Glutamatergic neuron (in vitro differentiated cells): ENCODE measurements around the gene ENTR1. TPM values are rescaled to one million over a fixed set of nuclear protein-coding genes. Genes with fewer than 3 reads are reported as not detected.

ENCODE experiments used
- DNase-seq: peaks from one replicate; pipeline ENCODE4 v3.0.0; 2022
- H3K27ac Mint-ChIP-seq: one replicate; pipeline ENCODE4 v1.8.0; 2020; ENCODE audit warnings: mild to moderate bottlenecking, mixed read lengths, inconsistent platforms; ENCODE audit not compliant: unreplicated experiment
- H3K27me3 Mint-ChIP-seq: one replicate; pipeline ENCODE4 v1.8.0; 2020; ENCODE audit warnings: mild to moderate bottlenecking, moderate library complexity, mixed read lengths, inconsistent platforms; ENCODE audit not compliant: unreplicated experiment
- H3K36me3 Mint-ChIP-seq: one replicate; pipeline ENCODE4 v1.8.0; 2020; ENCODE audit warnings: mild to moderate bottlenecking, mixed read lengths, inconsistent platforms; ENCODE audit not compliant: unreplicated experiment
- H3K4me1 Mint-ChIP-seq: one replicate; pipeline ENCODE4 v1.8.0; 2020; ENCODE audit warnings: mild to moderate bottlenecking, low read depth, mixed read lengths, inconsistent platforms; ENCODE audit not compliant: unreplicated experiment
- H3K4me3 Mint-ChIP-seq: one replicate; pipeline ENCODE4 v1.8.0; 2020; ENCODE audit warnings: mild to moderate bottlenecking, mixed read lengths, inconsistent platforms; ENCODE audit not compliant: unreplicated experiment
- H3K9me3 Mint-ChIP-seq: one replicate; pipeline ENCODE4 v1.8.0; 2020; ENCODE audit warnings: mild to moderate bottlenecking, moderate library complexity, mixed read lengths, inconsistent platforms; ENCODE audit not compliant: unreplicated experiment
- CTCF ChIP-seq: fragments of 200-600 bp; sonication (generic); IDR thresholded peaks from one replicate; pipeline ENCODE4 v1.5.0; 2021; ENCODE audit not compliant: partially characterized antibody, unreplicated experiment
- total RNA-seq: library from RNA; stranded (reverse); fragmentation: NEBNext Ultra II Directional; extraction: Animal tissue kit (Norgen Biotek cat#: 25700); gene quantifications from one replicate; pipeline ENCODE4 v1.2.1, GENCODE V29; 2021; ENCODE audit not compliant: unreplicated experiment

The ENTR1 gene
- total RNA-seq, 1 donor from 2014 or later = 61.2 TPM

DNA sequence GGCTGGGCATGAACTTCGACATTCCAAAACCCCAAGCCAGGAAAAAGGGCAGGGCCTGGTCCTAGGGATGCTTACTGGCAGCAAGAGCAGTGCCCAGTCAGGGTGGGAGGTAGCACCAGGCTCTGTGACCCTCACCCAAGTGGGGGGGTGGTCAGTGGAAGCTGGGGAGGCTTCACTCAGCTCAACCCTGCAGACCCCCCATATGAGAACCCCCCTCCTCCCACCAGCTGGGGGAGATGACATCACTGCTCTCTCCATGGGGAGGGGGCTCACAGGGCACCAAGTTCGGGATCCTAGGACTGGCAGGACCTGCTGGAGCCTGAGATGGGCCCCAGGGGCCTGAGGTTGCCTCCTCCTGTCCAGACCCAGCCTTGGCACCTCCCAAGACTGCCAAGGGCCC is 51.5 kb downstream of the ENTR1 start:
- H3K9me3 Mint-ChIP-seq = peaks cover 11% of the 10 kb centered on the region
- H3K27me3 Mint-ChIP-seq = peaks cover 9% of the 10 kb centered on the region
- no peak for DNase-seq
- H3K4me1 Mint-ChIP-seq = peaks cover 3% of the 10 kb centered on the region
- H3K27ac Mint-ChIP-seq = no peak overlapping the region
- H3K36me3 Mint-ChIP-seq = no peaks in the 10 kb centered on the region
- no peak overlapping the region for H3K4me3 Mint-ChIP-seq
- no peak for TF ChIP-seq CTCF

DNA sequence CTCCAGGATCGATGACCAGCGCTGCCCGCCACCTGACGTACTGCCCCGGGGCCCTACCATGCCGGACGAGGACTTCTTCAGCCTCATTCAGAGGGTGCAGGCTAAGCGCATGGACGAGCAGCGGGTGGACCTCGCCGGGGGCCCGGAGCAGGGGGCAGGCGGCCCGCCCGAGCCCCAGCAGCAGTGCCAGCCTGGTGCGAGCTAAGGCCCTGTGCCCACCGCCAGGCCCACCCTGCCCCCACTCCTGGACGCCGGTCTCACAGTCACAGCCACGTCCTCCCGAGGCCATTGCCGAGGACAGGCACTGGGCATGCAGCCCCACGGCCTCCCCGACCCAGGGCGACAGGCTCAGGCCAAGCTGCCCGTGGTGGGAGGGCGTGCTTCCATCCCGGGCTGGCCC is 52.4 kb downstream of the ENTR1 start:
- Mint-ChIP-seq H3K9me3 (peaks cover 13% of the 10 kb centered on the region), H3K27me3 (peaks cover 8% of the 10 kb centered on the region), H3K4me1 (peaks cover 3% of the 10 kb centered on the region), H3K27ac (no peak overlapping the region), H3K36me3 (no peaks in the 10 kb centered on the region), H3K4me3 (no peak overlapping the region)
- no peak for DNase-seq
- TF ChIP-seq CTCF = no peak

DNA sequence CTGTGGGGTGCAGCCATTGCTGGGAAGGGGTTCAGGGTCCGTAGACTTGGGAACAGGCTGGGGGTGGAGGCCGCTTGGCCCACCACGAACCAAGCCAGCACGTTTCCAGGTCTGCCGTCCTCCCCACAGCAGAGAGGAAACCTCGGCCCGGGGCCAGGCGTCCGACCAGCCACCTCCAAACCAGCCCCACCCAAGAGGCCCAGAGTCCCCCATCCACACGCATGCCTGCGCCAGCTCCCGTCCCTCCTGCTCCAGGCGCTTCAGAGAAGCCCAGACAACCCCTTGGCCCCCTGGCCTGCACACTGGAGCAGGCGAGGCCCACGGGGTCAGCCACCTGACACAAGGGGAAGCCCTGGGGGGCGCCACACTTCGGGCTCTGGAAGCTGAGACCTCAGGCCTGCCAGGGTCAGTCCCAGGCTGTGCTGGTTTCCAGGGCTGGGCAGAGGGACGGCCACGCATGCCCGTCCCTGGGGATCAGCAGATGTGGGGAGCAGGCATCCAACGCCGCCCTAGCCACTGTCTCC is 53.1 kb downstream of the ENTR1 start:
- Mint-ChIP-seq H3K27me3 (peaks cover 5% of the 10 kb centered on the region), H3K36me3 (no peaks in the 10 kb centered on the region), H3K27ac (no peak overlapping the region), H3K9me3 (peaks cover 12% of the 10 kb centered on the region), H3K4me3 (no peak overlapping the region), H3K4me1 (peaks cover 2% of the 10 kb centered on the region)
- no peak for TF ChIP-seq CTCF
- DNase-seq = no peak

DNA sequence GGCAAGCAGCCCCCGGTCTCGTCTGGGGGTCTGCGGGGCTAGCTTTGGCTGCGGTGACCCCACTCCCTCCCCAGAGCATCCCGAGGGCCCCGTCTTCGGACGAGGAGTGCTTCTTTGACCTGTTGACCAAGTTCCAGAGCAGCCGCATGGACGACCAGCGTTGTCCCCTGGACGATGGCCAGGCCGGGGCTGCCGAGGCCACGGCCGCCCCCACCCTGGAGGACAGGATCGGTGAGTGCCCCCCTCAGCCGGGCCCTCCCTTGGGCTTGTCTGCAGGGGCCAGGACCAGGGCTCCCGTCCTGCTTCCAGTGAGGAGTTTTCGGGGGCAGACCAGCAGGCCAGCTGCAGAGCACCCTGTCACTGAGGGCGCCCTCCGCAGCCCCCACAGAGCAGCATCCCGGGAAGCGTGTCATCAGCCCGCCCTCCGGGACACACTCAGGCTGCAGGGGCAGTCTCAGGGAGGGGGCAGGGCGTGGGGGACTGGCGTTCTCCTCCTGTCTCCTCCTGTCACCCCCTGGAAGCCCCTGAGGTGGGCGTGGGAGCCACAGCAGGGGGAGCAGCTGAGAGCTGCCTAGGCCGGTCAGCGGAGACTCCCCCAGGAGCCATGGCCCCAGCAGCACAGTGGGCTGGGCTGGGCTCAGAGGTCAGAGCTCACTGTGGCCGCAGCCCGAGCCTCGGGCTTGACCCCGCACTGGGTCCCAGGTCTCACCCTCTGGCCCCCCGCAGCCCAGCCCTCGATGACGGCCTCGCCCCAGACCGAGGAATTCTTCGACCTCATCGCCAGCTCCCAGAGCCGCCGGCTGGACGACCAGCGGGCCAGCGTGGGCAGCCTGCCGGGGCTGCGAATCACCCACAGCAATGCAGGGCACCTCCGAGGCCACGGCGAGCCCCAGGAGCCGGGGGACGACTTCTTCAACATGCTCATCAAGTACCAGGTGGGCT is 54.5 kb downstream of the ENTR1 start:
- Mint-ChIP-seq H3K36me3 (no peaks in the 10 kb centered on the region), H3K9me3 (peaks cover 14% of the 10 kb centered on the region), H3K4me3 (no peak overlapping the region), H3K4me1 (peaks cover 2% of the 10 kb centered on the region), H3K27me3 (peaks cover 5% of the 10 kb centered on the region), H3K27ac (no peak overlapping the region)
- no peak for TF ChIP-seq CTCF
- DNase-seq = no peak

DNA sequence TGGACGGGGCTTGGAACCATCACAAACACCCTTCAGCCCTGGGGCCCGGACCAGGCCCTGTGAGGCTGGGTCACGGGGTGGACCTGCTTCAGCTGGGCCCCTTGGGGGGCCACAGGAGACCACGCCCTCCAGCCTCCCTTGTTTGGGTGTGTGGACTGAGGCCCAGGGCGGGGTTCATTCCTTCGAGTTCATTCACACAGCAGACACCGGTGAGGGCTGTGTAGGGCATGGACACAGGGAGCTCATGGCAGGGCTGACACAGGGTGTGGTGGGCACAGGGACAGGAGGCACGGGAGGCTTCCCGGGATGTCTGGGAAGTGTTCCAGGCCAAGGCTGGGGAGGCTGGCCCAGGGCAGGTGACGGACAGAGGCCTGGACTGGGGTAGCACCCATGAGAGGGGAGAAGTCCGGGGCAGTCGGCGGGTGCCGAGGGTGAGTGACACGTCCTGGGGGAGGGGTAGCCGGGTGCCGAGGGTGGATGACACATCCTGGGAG is 55.8 kb downstream of the ENTR1 start:
- TF ChIP-seq CTCF = no peak
- peaks cover 2% of the 10 kb centered on the region for H3K4me1 Mint-ChIP-seq
- no peak overlapping the region for H3K27ac Mint-ChIP-seq
- no peak for DNase-seq
- H3K36me3 Mint-ChIP-seq = no peaks in the 10 kb centered on the region
- no peak overlapping the region for H3K4me3 Mint-ChIP-seq
- H3K27me3 Mint-ChIP-seq = peaks cover 2% of the 10 kb centered on the region
- peaks cover 9% of the 10 kb centered on the region for H3K9me3 Mint-ChIP-seq
